Cardiac muscle cell (in vitro differentiated cells and primary cell): ENCODE results near the gene ELOA. TPM values are rescaled to one million over a fixed set of nuclear protein-coding genes. Genes with fewer than 3 reads are reported as not detected.
A peak's percentile ranks its signal among the peaks of the same experiment; 100 is the strongest.

Source experiments
- DNase-seq, 2 donors: peaks; one replicate each; pipeline versions ENCODE4 v3.0.0 to v3.0.0-alpha.2; 2010 to 2017; ENCODE audit warnings: low read depth in 1 of 2, low spot score in 1 of 2
- H3K27ac ChIP-seq: fragments of 200-600 bp; sonication (generic); 2 replicates; pipeline ENCODE4 v1.5.1; 2016
- H3K27me3 ChIP-seq: fragments of 200-600 bp; sonication (generic); 2 replicates; pipeline ENCODE4 v1.6.0; 2016; ENCODE audit warnings: control low read depth
- H3K36me3 ChIP-seq: fragments of 200-600 bp; sonication (generic); 2 replicates; pipeline ENCODE4 v1.5.1; 2016; ENCODE audit warnings: control low read depth
- H3K4me1 ChIP-seq: fragments of 200-600 bp; sonication (generic); 2 replicates; pipeline ENCODE4 v1.8.1; 2017; ENCODE audit warnings: low read depth, mild to moderate bottlenecking, mixed run types
- H3K4me3 ChIP-seq: fragments of 200-600 bp; sonication (generic); 2 replicates; pipeline ENCODE4 v1.5.1; 2016; ENCODE audit warnings: mild to moderate bottlenecking
- H3K9me3 ChIP-seq: fragments of 200-600 bp; sonication (generic); 2 replicates; pipeline ENCODE4 v1.5.1; 2017; ENCODE audit warnings: low read depth, mild to moderate bottlenecking, control low read depth
- CTCF ChIP-seq: IDR thresholded peaks from 2 replicates; pipeline ENCODE4 v1.5.1; 2012; ENCODE audit warnings: low read depth, mild to moderate bottlenecking, low read length
- polyA plus RNA-seq: library from polyadenylated mRNA; unstranded; fragments of >200 nt; fragmentation: Nextera tagmentation; extraction: Ambion mirVana; gene quantifications from 2 replicates; pipeline ENCODE4 v1.2.1, GENCODE V29; 2016
- total RNA-seq: library from RNA; depleted of rRNA; stranded (reverse); fragments of >200 nt; gene quantifications from 2 replicates; pipeline ENCODE4 v1.2.3, GENCODE V29; 2016

Gene ELOA
- total and polyA plus RNA-seq, 2 experiments from 2014 or later, result 34.8 to 42.1 TPM

- Histone ChIP-seq H3K9me3 (no peaks in the 10 kb centered on the region), H3K36me3 (peaks cover 21% of the 10 kb centered on the region), H3K4me3 (peak within 1 kb of the TSS; percentile 89), H3K27ac (peak within 1 kb of the TSS; percentile 64), H3K27me3 (no peaks in the 10 kb centered on the region), H3K4me1 (peaks cover 6% of the 10 kb centered on the region)
- peak; percentile 94 to 96 for DNase-seq
- no peak for TF ChIP-seq CTCF
Measured at GRCh38 chr1:23790696-23791515, 47.6 kb downstream of the ELOA start, which contains the start of gene LYPLA2. Gene LYPLA2 (plus strand): TSS chr1:23791145. CDS start chr1:23792683, 1,538 bp downstream.

- no peak for TF ChIP-seq CTCF
- Histone ChIP-seq H3K27me3 (no peaks in the 10 kb centered on the region), H3K9me3 (no peaks in the 10 kb centered on the region), H3K36me3 (peaks cover 17% of the 10 kb centered on the region), H3K27ac (peak overlapping the region; percentile 64), H3K4me1 (peaks cover 6% of the 10 kb centered on the region), H3K4me3 (peak overlapping the region; percentile 89)
- DNase-seq, result peak; percentile 32 to 47
Measured at GRCh38 chr1:23791516-23792047, 48.3 kb downstream of the ELOA start.

DNA sequence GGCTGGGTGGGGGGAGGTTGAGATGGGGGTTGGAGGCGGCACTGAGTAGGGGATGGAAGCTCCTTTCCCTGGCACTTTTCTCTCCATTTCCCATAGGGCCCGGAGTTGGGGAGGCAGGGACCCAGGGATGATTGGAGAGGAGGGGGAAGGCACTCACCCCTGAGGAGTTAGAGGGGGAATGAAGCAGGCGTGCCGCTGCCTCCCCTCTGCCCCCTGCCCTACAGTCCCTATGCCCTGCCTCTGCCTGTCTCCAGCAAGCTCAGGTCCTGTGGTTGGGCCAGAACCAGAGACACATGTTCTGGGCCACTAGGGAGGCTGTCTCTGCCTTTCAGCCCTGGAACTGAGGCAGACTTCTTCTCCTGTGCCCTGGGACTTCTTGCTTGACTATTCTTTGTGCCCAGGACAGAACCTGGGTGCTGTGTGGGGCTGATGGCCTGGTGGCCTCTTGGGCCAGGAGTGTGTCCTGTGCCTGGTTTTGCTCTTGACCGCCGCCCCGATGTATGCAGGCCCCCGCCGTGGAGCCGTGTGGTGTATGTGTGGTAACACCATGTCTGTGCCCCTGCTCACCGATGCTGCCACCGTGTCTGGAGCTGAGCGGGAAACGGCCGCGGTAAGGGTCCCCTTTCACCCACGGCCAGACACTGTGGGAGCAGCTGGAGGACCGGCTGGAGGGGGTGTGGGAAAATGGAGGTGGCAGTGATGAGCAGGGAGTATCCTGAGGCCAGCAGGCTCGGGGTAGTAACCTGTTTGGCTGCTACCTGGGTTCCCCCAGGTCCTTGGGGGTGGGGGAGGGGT is 49.1 kb downstream of the ELOA start:
- TF ChIP-seq CTCF, result no peak
- no peak for DNase-seq
- H3K27ac ChIP-seq, result no peak overlapping the region
- peaks cover 6% of the 10 kb centered on the region for H3K4me1 ChIP-seq
- no peaks in the 10 kb centered on the region for H3K9me3 ChIP-seq
- H3K27me3 ChIP-seq, result no peaks in the 10 kb centered on the region
- H3K4me3 ChIP-seq, result peak overlapping the region; percentile 89
- H3K36me3 ChIP-seq, result peaks cover 9% of the 10 kb centered on the region

GRCh38 chr1:23793018-23793781 is 49.9 kb downstream of the ELOA start:
- peak in 1 of 2 donors; percentile 48 for DNase-seq
- no peak overlapping the region for H3K4me3 ChIP-seq
- H3K27ac ChIP-seq, result no peak overlapping the region
- H3K9me3 ChIP-seq, result no peaks in the 10 kb centered on the region
- H3K36me3 ChIP-seq, result peaks cover 4% of the 10 kb centered on the region
- TF ChIP-seq CTCF, result no peak
- H3K27me3 ChIP-seq, result no peaks in the 10 kb centered on the region
- H3K4me1 ChIP-seq, result peaks cover 6% of the 10 kb centered on the region
